Measurements from ENCODE around the gene ALS2. TPM values are rescaled to one million over a fixed set of nuclear protein-coding genes. Genes with fewer than 3 reads are reported as not detected.

Gene ALS2
- polyA plus RNA-seq, 1 of the 3 experiments (the other 2 are of a cell fraction), result 11.6 TPM

DNA sequence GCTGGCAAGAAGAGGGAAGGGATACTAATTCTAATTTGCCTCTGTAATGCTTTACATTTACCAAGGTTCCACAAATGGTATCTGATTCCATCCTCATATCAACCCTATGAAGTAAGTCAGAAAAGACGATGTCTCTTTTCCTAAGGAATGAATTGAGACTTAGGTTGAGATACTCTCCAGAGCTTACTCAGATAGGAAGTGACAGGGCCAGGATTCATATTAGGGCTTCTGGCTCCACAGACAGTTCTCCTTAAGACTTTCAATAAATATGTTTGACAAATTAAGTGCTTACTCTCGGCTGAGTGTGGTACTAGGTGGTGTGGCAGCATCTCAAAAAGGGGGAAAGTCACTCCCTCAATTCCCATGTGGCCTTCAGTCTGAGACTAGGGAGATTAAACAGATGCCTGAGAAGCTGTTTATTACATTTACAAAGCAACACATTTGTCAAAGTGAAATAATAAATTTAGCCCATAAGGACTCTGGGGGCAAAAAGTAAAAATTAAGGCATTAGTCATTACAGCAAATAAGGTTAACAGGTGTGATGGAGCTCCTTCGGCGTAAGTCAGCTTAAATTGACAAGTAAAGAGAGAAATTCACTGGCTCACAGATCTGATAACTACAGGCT, 39.8 kb upstream of the ALS2 start:
- H3K9me2 ChIP-seq, result no peaks in the 10 kb centered on the region
- H3K4me1 ChIP-seq (ENCODE audit: control insufficient read depth in 1 of 2, insufficient read depth in 2 of 2, low read depth in 1 of 2, low read length in 1 of 2), result peaks cover 0 to 9% of the 10 kb centered on the region in 2 experiments; a peak in 2 of 4 replicates
- no peak for DNase-seq
- H3K27ac ChIP-seq (ENCODE audit: low read depth in 2 of 2, low read length in 1 of 2), result peak overlapping the region in 1 of 2 experiments; percentile 60; a peak in 2 of 4 replicates
- H3K4me2 ChIP-seq, result no peak overlapping the region
- ChIA-PET CTCF (interaction anchor here (0.8 to 1.0 kb wide), 2 partner anchors 25 to 40 kb away, joined by 3 read pairs; no protein-coding TSS in a partner anchor), POLR2A (no interaction called here)
- no peaks in the 10 kb centered on the region for H3K36me3 ChIP-seq (replicated peaks in 1 of 2; ENCODE audit: control insufficient read depth in 1 of 2, insufficient read depth in 2 of 2, low read length in 1 of 2)
- H2AFZ ChIP-seq (ENCODE audit: low read depth), result no peak overlapping the region
- TF ChIP-seq, protein P1, sequence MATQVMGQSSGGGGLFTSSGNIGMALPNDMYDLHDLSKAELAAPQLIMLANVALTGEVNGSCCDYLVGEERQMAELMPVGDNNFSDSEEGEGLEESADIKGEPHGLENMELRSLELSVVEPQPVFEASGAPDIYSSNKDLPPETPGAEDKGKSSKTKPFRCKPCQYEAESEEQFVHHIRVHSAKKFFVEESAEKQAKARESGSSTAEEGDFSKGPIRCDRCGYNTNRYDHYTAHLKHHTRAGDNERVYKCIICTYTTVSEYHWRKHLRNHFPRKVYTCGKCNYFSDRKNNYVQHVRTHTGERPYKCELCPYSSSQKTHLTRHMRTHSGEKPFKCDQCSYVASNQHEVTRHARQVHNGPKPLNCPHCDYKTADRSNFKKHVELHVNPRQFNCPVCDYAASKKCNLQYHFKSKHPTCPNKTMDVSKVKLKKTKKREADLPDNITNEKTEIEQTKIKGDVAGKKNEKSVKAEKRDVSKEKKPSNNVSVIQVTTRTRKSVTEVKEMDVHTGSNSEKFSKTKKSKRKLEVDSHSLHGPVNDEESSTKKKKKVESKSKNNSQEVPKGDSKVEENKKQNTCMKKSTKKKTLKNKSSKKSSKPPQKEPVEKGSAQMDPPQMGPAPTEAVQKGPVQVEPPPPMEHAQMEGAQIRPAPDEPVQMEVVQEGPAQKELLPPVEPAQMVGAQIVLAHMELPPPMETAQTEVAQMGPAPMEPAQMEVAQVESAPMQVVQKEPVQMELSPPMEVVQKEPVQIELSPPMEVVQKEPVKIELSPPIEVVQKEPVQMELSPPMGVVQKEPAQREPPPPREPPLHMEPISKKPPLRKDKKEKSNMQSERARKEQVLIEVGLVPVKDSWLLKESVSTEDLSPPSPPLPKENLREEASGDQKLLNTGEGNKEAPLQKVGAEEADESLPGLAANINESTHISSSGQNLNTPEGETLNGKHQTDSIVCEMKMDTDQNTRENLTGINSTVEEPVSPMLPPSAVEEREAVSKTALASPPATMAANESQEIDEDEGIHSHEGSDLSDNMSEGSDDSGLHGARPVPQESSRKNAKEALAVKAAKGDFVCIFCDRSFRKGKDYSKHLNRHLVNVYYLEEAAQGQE (IDR thresholded peaks at IDR 0.05; ENCODE audit: low read depth, low read length), result no peak
- TF ChIP-seq GATA2 (CRISPR knock-in tag; IDR thresholded peaks at IDR 0.05), result 0 out of 2 replicates have a peak, but pooled peaks have one; percentile 14
- no peak for TF ChIP-seq NFIC (IDR thresholded peaks at IDR 0.05; ENCODE audit: borderline replicate concordance)
- TF ChIP-seq SIN3A (IDR thresholded peaks at IDR 0.05; ENCODE audit: borderline replicate concordance, low read depth, low read length), result no peak
- TF ChIP-seq, protein P2, sequence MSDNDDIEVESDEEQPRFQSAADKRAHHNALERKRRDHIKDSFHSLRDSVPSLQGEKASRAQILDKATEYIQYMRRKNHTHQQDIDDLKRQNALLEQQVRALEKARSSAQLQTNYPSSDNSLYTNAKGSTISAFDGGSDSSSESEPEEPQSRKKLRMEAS (IDR thresholded peaks at IDR 0.05; ENCODE audit: low read depth), result no peak
- no peak for TF ChIP-seq ELF1 (IDR thresholded peaks at IDR 0.05)
- TF ChIP-seq NRF1 (IDR thresholded peaks at IDR 0.05; ENCODE audit: low read depth, low read length), result no peak
- TF ChIP-seq RCOR1 (IDR thresholded peaks at IDR 0.05; ENCODE audit: low read length), result no peak
- TF ChIP-seq TCF12 (IDR thresholded peaks at IDR 0.05), result 0 out of 2 replicates have a peak, but pooled peaks have one; percentile 19
- no peak for TF ChIP-seq RXRA (IDR thresholded peaks at IDR 0.05; ENCODE audit: borderline replicate concordance, low read depth)
- TF ChIP-seq RFX5 (IDR thresholded peaks at IDR 0.05; ENCODE audit: low read length), result no peak
- TF ChIP-seq SMC3 (IDR thresholded peaks at IDR 0.05; ENCODE audit: low read depth, low read length), result no peak
- TF ChIP-seq IRF3 (IDR thresholded peaks at IDR 0.05; ENCODE audit: low read depth, low read length), result no peak
- no peak for TF ChIP-seq FOSL2 (IDR thresholded peaks at IDR 0.05; ENCODE audit: borderline replicate concordance, low read depth)
- no peak for TF ChIP-seq FOXM1 (IDR thresholded peaks at IDR 0.05; ENCODE audit: low read depth)
- TF ChIP-seq RAD21 (IDR thresholded peaks at IDR 0.05; ENCODE audit: low read length), result no peak
- TF ChIP-seq CHD2 (IDR thresholded peaks at IDR 0.05; ENCODE audit: low read length, partially characterized antibody), result no peak
- TF ChIP-seq PBX3 (IDR thresholded peaks at IDR 0.05), result peak; percentile 33; the same call in 1 of the 2 replicates
- no peak for TF ChIP-seq USF1 (IDR thresholded peaks at IDR 0.05; ENCODE audit: borderline replicate concordance, low read depth)
- TF ChIP-seq EP300 (IDR thresholded peaks at IDR 0.05; ENCODE audit: borderline replicate concordance in 1 of 2, low read depth in 1 of 2, low read length in 1 of 2), result peak in 1 of 2 experiments; percentile 46; a peak in 1 of 4 replicates
- no peak for TF ChIP-seq JUND (IDR thresholded peaks at IDR 0.05)
- TF ChIP-seq CTCF (IDR thresholded peaks at IDR 0.05), result no peak
- TF ChIP-seq YY1 (IDR thresholded peaks at IDR 0.05; ENCODE audit: low read depth), result no peak
- no peak for TF ChIP-seq EZH2phosphoT487 (IDR thresholded peaks at IDR 0.05; ENCODE audit: borderline replicate concordance, low read depth)
- WGBS (ENCODE audit: low lambda C conversion rate), result 59% methylated on average over 4 of the region's 4 CpGs
- no peaks in the 10 kb centered on the region for H3F3A ChIP-seq (replicated peaks; ENCODE audit: insufficient read depth)
- H3K4me3 ChIP-seq (ENCODE audit: low read depth in 2 of 2, low read length in 1 of 2), result no peak overlapping the region
- H3K9me3 ChIP-seq, result no peaks in the 10 kb centered on the region
- H4K20me1 ChIP-seq (ENCODE audit: insufficient read depth), result no peaks in the 10 kb centered on the region
- H3K27me3 ChIP-seq (ENCODE audit: insufficient read depth), result no peaks in the 10 kb centered on the region
- H3K9ac ChIP-seq, result no peak overlapping the region
- no peaks in the 10 kb centered on the region for H3K79me2 ChIP-seq (ENCODE audit: insufficient read depth)
